PFSK-1 (cell line): Measurements from ENCODE around the gene FSCN2.

Experiments
- FOXP2 ChIP-seq: optimal IDR thresholded peaks from 2 replicates; pipeline ENCODE3; 2011; ENCODE audit warnings: borderline replicate concordance, control low read depth, inconsistent platforms; ENCODE audit not compliant: insufficient read depth; ENCODE audit errors: extremely low read length, extremely low read depth
- POLR2AphosphoS5 ChIP-seq: IDR thresholded peaks from 2 replicates; pipeline ENCODE4 v1.6.1; 2012; ENCODE audit warnings: low read depth, mild to moderate bottlenecking, control low read depth, low read length, moderate library complexity
- SIN3A ChIP-seq: IDR thresholded peaks from 2 replicates; pipeline ENCODE4 v1.6.1; 2012; ENCODE audit warnings: mild to moderate bottlenecking, low read length, moderate library complexity, borderline replicate concordance; ENCODE audit not compliant: insufficient read depth
- TAF1 ChIP-seq: IDR thresholded peaks from 2 replicates; pipeline ENCODE4 v1.6.1; 2012; ENCODE audit warnings: low read length, control low read depth, borderline replicate concordance; ENCODE audit not compliant: insufficient read depth
- TF ChIP-seq, protein P1 (sequence below), 2 experiments: IDR thresholded peaks; 2 replicates each; pipeline versions ENCODE4 v1.6.1 to v1.8.0; 2011 to 2012; ENCODE audit warnings: low read depth in 2 of 2, low read length in 2 of 2, control low read depth in 1 of 2, inconsistent platforms in 1 of 2, mild to moderate bottlenecking in 1 of 2, moderate library complexity in 1 of 2; ENCODE audit not compliant: insufficient read depth in 1 of 2

DNA sequence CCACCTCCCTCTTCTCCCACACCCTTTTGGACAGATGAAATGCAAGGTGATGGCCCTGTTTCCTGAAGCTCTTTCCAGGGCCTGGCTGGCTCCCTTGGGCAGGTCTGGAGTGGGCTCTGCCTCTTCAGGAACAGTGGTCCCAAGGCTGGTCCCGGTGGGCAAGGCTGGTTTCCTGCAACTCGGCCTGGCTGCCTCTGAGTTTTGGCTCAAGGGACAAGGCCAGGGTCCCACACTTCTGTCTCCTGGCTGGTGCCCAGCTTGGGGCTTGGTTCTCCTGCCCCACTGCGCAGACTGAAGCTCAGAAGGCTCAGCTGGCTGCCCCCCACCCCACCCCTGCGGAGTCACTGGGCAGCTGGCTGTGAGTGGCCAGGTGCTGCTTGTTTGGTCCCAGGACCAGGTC lies 11.7 kb upstream of the FSCN2 start:
- TF ChIP-seq POLR2AphosphoS5 (no peak), TAF1 (no peak), SIN3A (no peak), FOXP2 (no peak)
- TF ChIP-seq, protein P1, sequence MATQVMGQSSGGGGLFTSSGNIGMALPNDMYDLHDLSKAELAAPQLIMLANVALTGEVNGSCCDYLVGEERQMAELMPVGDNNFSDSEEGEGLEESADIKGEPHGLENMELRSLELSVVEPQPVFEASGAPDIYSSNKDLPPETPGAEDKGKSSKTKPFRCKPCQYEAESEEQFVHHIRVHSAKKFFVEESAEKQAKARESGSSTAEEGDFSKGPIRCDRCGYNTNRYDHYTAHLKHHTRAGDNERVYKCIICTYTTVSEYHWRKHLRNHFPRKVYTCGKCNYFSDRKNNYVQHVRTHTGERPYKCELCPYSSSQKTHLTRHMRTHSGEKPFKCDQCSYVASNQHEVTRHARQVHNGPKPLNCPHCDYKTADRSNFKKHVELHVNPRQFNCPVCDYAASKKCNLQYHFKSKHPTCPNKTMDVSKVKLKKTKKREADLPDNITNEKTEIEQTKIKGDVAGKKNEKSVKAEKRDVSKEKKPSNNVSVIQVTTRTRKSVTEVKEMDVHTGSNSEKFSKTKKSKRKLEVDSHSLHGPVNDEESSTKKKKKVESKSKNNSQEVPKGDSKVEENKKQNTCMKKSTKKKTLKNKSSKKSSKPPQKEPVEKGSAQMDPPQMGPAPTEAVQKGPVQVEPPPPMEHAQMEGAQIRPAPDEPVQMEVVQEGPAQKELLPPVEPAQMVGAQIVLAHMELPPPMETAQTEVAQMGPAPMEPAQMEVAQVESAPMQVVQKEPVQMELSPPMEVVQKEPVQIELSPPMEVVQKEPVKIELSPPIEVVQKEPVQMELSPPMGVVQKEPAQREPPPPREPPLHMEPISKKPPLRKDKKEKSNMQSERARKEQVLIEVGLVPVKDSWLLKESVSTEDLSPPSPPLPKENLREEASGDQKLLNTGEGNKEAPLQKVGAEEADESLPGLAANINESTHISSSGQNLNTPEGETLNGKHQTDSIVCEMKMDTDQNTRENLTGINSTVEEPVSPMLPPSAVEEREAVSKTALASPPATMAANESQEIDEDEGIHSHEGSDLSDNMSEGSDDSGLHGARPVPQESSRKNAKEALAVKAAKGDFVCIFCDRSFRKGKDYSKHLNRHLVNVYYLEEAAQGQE (IDR thresholded peaks at IDR 0.05; ENCODE audit: insufficient read depth in 1 of 2, low read depth in 2 of 2, low read length in 2 of 2), result no peak
